GM18858 (cell line): Measurements from ENCODE around the gene STARD3.
"Not testable (repeated sequence)": the region's sequence is repeated elsewhere in the genome, so short reads cannot be mapped to it uniquely, and the experiment has no call there.

ENCODE experiments used
- ATAC-seq: cut with Tn5 transposase; IDR thresholded peaks from one replicate; pipeline ENCODE4 v1.9.1; 2021; ENCODE audit not compliant: unreplicated experiment

The STARD3 gene

DNA sequence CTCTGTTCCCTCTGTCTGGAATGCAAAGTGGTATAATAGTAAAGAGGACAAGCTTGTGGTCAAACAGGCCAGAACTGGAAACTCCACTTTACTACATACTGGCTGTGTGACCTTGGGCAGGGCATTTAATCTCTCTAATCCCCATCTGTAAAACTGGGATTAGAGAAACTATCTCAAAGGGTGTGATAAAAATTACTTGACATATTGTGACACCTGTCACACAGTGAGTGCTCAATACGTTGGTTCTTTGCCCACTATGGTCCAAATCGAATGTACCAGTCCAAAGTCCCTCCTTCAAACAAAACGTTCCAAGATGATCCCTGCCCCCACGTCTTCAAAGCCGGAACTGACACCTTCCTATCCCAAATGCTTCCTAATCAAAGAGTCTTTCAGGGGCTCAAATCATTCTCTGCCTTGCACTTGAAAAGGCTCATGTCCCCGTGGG is 50.2 kb downstream of the STARD3 start:
- no peak for ATAC-seq

DNA sequence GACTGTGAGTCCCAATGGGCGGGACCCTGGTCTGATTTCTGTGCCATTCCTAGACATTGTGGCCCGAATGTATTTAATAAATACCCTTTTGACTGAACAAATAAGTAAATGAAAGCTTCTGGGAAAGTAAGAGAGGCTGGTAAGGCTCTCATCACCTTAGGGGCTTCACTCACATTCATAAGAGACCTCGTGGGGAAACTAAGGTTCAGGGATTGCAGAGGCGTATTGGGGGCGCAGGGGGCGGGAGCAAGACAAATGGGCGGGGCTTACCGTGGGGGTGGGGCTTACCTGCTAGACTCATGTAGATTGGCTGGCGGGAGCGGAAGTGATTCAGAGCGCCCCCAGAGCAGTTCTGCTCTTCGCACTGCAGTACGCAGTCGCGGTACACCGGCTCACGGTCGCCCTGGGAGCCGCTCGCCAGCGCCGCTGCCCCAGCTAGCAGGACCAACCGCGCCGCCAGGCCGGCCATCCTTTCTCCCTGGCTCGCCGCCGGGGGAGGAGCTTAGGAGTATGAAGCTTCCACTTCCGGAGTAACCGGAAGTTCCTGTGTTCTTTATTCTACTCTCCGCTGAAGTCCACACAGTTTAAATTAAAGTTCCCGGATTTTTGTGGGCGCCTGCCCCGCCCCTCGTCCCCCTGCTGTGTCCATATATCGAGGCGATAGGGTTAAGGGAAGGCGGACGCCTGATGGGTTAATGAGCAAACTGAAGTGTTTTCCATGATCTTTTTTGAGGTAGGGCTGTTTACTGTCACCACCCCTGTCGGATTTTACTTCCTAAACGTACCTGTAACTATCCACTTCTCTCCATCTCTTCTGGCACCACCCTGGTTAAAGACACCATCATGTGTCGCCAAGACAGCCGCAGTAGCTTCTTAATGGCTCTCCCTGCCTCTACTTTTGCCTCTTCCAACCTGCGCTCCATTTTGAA is 50.9 kb downstream of the STARD3 start, which contains the start of gene PGAP3:
Gene PGAP3, minus strand, starts transcription at position 512 of the 929 bp plus-strand sequence. Its CDS starts 43 bp downstream, at position 469.
- peak; percentile 78 for ATAC-seq

- ATAC-seq, result no peak
These were observed 51.5 kb downstream of the STARD3 start for GRCh38 chr17:39688475-39688835.

- ATAC-seq, result no peak
These were observed 52.0 kb downstream of the STARD3 start for GRCh38 chr17:39688945-39689344.

- ATAC-seq, result no peak
These were observed 57.6 kb downstream of the STARD3 start for GRCh38 chr17:39694593-39694992.

GRCh38 chr17:39695089-39695474 is 58.1 kb downstream of the STARD3 start:
- ATAC-seq, result no peak

DNA sequence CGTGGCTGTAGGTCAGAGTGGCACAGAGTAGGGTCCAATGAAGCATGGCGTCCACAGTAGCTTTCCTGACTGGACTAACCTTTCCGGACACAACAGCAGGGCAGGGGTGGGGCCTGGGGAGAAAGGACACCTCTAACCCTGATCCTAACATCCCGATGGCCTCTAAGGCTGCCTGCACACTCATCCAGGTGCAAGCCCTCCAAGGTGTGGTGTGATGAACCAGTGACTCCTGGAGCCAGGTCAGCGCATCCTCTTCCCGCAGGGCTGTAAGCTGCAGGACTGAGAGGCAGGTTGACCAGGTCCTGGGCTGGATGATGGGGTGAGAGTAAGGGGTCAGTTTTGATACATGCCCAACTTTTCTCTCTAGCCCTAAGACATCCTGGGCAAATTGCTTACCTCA is 59.8 kb downstream of the STARD3 start:
- ATAC-seq, result no peak

GRCh38 chr17:39697961-39698360 is 61.0 kb downstream of the STARD3 start:
- ATAC-seq, result no peak

- not testable (repeated sequence) for ATAC-seq
These were observed 62.3 kb downstream of the STARD3 start for GRCh38 chr17:39699157-39699817.

DNA sequence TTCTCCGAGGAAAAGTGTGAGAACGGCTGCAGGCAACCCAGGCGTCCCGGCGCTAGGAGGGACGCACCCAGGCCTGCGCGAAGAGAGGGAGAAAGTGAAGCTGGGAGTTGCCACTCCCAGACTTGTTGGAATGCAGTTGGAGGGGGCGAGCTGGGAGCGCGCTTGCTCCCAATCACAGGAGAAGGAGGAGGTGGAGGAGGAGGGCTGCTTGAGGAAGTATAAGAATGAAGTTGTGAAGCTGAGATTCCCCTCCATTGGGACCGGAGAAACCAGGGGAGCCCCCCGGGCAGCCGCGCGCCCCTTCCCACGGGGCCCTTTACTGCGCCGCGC is 62.8 kb downstream of the STARD3 start, which contains the start of gene ERBB2:
Gene ERBB2, plus strand, starts transcription at position 247 of the 330 bp plus-strand sequence. CDS start 175 bp downstream, outside the sequence.
- ATAC-seq, result no peak

DNA sequence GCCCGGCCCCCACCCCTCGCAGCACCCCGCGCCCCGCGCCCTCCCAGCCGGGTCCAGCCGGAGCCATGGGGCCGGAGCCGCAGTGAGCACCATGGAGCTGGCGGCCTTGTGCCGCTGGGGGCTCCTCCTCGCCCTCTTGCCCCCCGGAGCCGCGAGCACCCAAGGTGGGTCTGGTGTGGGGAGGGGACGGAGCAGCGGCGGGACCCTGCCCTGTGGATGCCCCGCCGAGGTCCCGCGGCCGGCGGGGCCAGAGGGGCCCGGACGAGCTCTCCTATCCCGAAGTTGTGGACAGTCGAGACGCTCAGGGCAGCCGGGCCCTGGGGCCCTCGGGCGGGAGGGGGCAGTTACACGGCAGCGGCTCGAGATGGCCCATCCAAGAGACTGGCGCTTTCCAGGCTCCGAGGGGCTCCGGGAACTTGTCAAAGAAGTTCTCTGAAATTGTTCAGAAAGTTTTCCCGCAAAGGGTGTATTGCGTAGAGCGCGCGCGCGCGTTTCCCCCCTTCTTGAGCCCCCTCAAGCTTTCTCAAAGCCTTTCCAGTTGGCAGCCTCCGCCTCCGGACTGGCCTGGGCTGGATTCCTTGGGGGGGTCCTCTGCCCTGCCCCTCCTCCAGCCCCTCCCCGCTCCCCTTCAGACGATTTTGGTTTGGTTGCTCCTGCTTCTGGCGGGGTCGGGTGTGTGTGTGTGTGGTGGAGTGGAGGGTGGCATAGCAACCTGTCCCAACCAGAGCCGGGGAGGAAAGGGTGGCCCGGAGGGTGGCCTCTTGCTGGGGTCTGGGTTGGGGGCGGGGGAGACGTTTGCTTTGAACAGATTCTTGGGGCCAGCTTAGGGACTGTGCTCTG is 63.4 kb downstream of the STARD3 start:
- ATAC-seq, result no peak

DNA sequence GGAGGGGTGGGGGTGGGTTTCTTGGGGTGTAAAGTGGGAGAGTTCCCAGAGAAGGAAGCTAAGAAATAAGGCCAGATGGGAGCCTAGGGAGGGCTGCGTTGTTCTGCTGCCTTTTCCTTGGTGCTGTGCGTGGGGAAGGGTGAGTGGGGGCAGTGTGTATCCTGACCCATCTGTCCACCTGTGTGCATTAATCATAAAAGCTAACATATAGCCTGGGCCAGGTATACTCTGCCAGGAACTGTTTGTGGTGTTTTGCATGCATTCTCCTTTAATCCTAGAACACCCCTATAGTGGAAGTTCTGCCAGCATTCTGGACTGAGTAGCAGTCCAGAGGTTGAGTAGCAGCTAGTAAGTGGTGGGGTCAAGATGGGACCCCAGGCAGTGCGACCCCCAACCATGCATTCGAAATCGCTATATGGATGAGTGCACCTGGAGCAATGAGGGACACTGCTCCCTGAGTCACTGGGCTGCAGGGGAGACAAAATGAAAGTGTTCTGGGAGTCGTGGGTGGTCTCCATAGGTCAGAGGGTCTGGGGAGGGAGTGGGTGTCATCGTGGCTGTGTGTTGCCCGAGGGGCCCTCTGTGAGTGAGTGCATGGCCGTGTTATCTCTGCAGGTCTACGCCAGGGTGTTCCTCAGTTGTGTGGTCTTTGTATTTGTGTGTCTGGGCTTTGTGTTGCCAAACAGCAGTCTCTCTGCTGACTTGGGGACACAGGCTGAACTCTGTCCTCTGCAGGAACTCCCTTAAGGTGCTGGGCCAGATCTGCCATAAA is 64.3 kb downstream of the STARD3 start:
- ATAC-seq, result no peak

- ATAC-seq, result no peak
These were observed 65.0 kb downstream of the STARD3 start for GRCh38 chr17:39701784-39702422.

DNA sequence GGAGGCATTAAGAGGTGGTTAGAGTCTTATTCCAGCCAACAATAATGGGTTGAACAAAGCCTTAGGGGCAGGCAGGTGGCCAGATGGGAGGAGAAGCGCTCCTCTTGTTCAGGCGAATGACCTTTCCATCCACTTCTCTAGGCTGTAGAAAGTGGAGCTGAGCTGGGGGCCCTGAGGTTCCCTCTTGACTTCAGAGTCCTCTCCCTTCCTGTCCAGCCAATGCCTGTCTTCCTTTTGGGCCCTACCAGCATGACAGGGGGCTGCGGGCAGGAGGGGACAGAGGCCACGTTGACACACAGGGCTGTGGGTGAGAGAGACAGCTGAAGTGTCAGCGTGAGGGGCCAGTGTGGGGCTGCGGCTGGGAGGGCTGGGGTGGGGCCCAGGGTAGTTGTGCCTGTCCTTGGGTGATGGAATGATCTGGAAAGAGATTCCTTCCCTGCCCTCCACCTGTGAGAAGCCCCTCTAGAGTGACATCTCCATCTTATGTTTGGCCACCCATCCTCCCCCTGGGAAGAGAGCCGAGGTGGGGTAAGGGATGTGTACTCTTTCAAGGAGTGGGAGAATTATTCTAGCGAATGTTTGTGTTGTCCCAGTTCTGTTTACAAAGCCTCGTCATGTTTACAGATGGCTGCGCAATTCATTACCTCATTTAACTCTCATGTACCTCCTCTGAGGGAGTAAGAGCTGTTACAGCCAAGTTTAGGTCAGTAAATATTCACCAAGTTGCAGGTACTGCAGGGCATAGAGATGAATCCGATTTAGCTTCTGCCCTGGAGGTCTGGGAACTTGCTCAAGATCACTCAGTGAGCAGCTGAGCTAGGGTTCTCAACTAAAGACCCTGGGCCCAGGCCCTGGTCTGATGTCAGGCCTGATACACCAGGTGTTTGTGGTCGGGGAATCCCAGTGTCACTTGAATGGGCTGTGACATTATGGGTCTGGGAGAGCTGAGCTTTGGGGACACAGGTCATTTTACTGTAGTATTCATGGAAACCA is 66.3 kb downstream of the STARD3 start:
- ATAC-seq, result no peak

- ATAC-seq, result no peak
These were observed 67.0 kb downstream of the STARD3 start for GRCh38 chr17:39703913-39704312.

- no peak for ATAC-seq
These were observed 68.0 kb downstream of the STARD3 start for GRCh38 chr17:39704821-39705551.

DNA sequence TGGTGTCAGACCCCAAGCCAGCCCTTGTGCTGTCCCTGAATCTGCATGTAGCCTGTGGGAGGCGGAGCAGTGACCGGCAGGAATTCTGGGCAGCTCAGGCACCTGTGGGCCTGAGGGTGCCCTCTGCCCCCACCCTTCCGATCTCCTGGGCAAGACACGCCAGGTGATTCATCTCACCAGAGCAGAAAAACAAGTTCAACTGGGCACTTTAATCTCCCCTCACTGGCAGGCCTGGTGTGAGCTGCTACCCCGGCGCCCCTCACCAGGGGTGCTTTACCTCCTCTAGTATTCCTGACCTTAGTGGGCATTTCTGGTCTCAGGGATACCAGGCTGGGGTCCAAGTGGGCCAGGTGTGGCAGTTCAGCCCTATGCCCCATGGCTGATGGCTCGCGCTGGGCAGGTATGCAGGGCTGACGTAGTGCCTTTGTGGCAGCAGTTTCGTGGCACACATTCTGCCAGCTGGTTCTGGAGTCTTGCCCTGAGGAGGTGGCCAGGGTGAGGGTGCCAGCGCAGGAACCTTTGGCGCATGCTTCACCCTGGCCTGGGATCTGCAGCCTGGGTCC is 68.9 kb downstream of the STARD3 start:
- ATAC-seq, result no peak

DNA sequence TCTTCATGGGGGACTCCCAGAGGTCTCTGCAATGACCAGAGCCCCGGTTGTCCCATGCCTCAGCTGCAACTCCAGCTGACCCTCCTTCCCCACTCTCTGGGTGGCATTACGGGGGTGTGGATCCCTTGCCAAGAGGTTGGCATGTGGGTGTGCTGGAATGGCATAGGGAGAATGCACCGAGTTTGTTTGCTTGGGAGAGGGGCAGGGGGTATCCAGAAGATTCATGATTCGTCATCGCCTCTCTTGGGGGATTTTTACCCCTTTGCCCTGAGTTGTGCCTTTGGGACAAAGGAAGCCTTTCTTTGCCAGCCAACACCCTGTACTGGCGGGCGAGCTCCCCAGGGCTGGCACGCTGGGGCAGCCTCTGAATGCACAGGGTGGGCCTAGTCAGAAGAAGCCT is 69.4 kb downstream of the STARD3 start:
- no peak for ATAC-seq
